Fibroblast of pulmonary artery (primary cell): ENCODE data around the gene ALDH1L2.
A peak's percentile ranks its signal among the peaks of the same experiment; 100 is the strongest.
"Not testable (repeated sequence)": the region's sequence is repeated elsewhere in the genome, so short reads cannot be mapped to it uniquely, and the experiment has no call there.

Experiments
- DNase-seq: peaks from one replicate; pipeline ENCODE4 v3.0.0-alpha.2; 2010; ENCODE audit warnings: low read depth
- H3K4me3 ChIP-seq: replicated peaks from 2 replicates; pipeline ENCODE4 v1.5.1; 2011; ENCODE audit warnings: low read depth, mild to moderate bottlenecking, control low read depth, low read length, moderate library complexity
- CTCF ChIP-seq: IDR thresholded peaks from 2 replicates; pipeline ENCODE4 v1.5.1; 2011; ENCODE audit warnings: mild to moderate bottlenecking, control low read depth, low read length, inconsistent platforms; ENCODE audit errors: missing control alignments

Gene ALDH1L2

GRCh38 chr12:105100207-105100985 lies 16.1 kb upstream of the ALDH1L2 start:
- no peak overlapping the region for H3K4me3 ChIP-seq
- no peak for TF ChIP-seq CTCF
- DNase-seq: peak; percentile 75

- TF ChIP-seq CTCF: no peak
Observed at GRCh38 chr12:105099356-105099755, 15.1 kb upstream of the ALDH1L2 start.

DNA sequence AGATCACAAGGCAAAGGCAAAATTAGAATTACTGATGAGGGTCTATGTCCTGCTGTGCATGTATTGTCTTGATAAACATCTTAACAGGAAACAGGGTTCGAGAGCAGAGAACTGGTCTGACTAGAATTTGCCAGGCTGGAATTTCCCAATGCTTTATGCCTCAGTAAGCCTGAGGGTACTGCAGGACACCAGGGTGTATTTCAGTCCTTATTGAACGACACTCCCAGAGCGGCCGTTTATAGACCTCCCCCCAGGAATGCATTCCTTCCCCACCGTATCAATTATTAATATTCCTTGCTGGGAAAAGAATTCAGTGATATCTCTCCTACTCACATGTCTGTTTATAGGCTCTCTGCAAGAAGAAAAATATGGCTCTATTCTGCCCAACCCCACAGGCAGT lies 11.1 kb upstream of the ALDH1L2 start:
- DNase-seq, H3K4me3 ChIP-seq: not testable (repeated sequence)

More at GRCh38 chr12:105099356-105099755, 15.1 kb upstream of the ALDH1L2 start:
- no peak for DNase-seq
- no peak overlapping the region for H3K4me3 ChIP-seq

- DNase-seq: no peak
- TF ChIP-seq CTCF: no peak
- no peak overlapping the region for H3K4me3 ChIP-seq
Observed at GRCh38 chr12:105092336-105092735, 8.1 kb upstream of the ALDH1L2 start.

DNA sequence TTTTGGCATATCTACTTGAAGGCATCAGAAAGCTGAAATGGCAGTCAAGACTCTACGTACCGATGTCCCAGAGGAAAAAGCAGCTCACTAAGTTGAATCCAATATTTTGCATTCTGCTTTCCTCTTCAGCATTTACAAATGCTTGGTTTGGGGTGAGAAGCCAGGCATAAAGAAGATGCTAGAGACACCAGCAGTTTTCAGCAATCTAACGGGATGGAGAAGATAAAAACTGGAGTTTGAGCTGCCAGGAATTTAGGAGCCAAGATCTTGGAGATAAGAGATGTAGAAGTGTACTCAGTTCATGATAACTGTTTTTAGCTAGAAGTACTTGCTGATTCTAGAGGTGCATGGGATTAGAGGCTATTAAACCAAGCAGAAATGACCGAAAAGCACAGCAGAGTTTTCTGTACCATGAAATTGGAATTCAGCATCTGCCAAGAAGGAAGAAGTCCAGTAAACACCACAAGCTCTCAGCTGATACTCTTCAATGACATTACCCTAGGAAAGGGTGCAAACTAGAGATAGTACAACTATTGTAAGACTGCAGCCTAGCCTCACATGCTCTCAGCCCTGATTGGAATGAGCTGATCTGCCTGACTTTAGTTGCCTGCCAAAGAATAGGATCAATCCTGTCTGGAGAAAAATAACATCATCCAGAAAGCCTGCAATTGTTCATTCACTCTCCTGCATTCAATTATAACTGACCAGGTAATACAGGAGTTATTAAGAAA lies 7.4 kb upstream of the ALDH1L2 start:
- no peak for DNase-seq
- no peak overlapping the region for H3K4me3 ChIP-seq
- no peak for TF ChIP-seq CTCF

GRCh38 chr12:105090361-105090760 lies 6.1 kb upstream of the ALDH1L2 start:
- H3K4me3 ChIP-seq: no peak overlapping the region
- no peak for DNase-seq
- TF ChIP-seq CTCF: no peak

- DNase-seq: no peak
- no peak for TF ChIP-seq CTCF
- no peak overlapping the region for H3K4me3 ChIP-seq
Observed at GRCh38 chr12:105089817-105090216, 5.6 kb upstream of the ALDH1L2 start.
